Measurements from ENCODE around the gene TDRD7. TPM values are rescaled to one million over a fixed set of nuclear protein-coding genes. Genes with fewer than 3 reads are reported as not detected.
A peak's percentile ranks its signal among the peaks of the same experiment; 100 is the strongest.

Gene TDRD7
- total and polyA plus RNA-seq, 2 of the 13 experiments (the other 11 are each of a cell fraction or from before 2014, with no cell fraction given), result 9.8 to 15.5 TPM

- TF ChIP-seq, protein P1, sequence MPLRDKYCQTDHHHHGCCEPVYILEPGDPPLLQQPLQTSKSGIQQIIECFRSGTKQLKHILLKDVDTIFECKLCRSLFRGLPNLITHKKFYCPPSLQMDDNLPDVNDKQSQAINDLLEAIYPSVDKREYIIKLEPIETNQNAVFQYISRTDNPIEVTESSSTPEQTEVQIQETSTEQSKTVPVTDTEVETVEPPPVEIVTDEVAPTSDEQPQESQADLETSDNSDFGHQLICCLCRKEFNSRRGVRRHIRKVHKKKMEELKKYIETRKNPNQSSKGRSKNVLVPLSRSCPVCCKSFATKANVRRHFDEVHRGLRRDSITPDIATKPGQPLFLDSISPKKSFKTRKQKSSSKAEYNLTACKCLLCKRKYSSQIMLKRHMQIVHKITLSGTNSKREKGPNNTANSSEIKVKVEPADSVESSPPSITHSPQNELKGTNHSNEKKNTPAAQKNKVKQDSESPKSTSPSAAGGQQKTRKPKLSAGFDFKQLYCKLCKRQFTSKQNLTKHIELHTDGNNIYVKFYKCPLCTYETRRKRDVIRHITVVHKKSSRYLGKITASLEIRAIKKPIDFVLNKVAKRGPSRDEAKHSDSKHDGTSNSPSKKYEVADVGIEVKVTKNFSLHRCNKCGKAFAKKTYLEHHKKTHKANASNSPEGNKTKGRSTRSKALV (CRISPR knock-in tag; IDR thresholded peaks at IDR 0.05), result peak; percentile 94
- TF ChIP-seq, protein P2, sequence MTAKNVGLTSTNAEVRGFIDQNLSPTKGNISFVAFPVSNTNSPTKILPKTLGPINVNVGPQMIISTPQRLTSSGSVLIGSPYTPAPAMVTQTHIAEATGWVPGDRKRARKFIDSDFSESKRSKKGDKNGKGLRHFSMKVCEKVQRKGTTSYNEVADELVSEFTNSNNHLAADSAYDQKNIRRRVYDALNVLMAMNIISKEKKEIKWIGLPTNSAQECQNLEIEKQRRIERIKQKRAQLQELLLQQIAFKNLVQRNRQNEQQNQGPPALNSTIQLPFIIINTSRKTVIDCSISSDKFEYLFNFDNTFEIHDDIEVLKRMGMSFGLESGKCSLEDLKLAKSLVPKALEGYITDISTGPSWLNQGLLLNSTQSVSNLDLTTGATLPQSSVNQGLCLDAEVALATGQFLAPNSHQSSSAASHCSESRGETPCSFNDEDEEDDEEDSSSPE (CRISPR knock-in tag; IDR thresholded peaks at IDR 0.05), result no peak
- TF ChIP-seq ZKSCAN8 (CRISPR knock-in tag; IDR thresholded peaks at IDR 0.05; ENCODE audit: borderline replicate concordance) (no peak), AGO2 (optimal IDR thresholded peaks at IDR 0.05; ENCODE audit: low read depth, low read length) (no peak), ZNF33A (CRISPR knock-in tag; IDR thresholded peaks at IDR 0.05; ENCODE audit: borderline replicate concordance) (no peak), SRY (CRISPR knock-in tag; IDR thresholded peaks at IDR 0.05) (no peak), FOXC1 (CRISPR knock-in tag; IDR thresholded peaks at IDR 0.05; ENCODE audit: borderline replicate concordance) (0 out of 2 replicates have a peak, but pooled peaks have one; percentile 48), ZFX (CRISPR knock-in tag; IDR thresholded peaks at IDR 0.05; ENCODE audit: low read depth) (0 out of 2 replicates have a peak, but pooled peaks have one; percentile 12), ZNF350 (CRISPR knock-in tag; IDR thresholded peaks at IDR 0.05; ENCODE audit: borderline replicate concordance, low read depth) (no peak), FOXM1 (CRISPR knock-in tag; IDR thresholded peaks at IDR 0.05) (no peak), SRSF1 (optimal IDR thresholded peaks at IDR 0.05; ENCODE audit: low read depth, low read length) (no peak), ZFP91 (CRISPR knock-in tag; IDR thresholded peaks at IDR 0.05; ENCODE audit: borderline replicate concordance) (peak; percentile 42; the same call in 1 of the 2 replicates), CHCHD3 (CRISPR knock-in tag; IDR thresholded peaks at IDR 0.05) (no peak), MIER2 (CRISPR knock-in tag; IDR thresholded peaks at IDR 0.05) (no peak), DMAP1 (CRISPR knock-in tag; IDR thresholded peaks at IDR 0.05) (no peak), SSRP1 (CRISPR knock-in tag; IDR thresholded peaks at IDR 0.05) (no peak), ZFP90 (CRISPR knock-in tag; IDR thresholded peaks at IDR 0.05; ENCODE audit: borderline replicate concordance) (no peak)
- TF ChIP-seq, protein P3, sequence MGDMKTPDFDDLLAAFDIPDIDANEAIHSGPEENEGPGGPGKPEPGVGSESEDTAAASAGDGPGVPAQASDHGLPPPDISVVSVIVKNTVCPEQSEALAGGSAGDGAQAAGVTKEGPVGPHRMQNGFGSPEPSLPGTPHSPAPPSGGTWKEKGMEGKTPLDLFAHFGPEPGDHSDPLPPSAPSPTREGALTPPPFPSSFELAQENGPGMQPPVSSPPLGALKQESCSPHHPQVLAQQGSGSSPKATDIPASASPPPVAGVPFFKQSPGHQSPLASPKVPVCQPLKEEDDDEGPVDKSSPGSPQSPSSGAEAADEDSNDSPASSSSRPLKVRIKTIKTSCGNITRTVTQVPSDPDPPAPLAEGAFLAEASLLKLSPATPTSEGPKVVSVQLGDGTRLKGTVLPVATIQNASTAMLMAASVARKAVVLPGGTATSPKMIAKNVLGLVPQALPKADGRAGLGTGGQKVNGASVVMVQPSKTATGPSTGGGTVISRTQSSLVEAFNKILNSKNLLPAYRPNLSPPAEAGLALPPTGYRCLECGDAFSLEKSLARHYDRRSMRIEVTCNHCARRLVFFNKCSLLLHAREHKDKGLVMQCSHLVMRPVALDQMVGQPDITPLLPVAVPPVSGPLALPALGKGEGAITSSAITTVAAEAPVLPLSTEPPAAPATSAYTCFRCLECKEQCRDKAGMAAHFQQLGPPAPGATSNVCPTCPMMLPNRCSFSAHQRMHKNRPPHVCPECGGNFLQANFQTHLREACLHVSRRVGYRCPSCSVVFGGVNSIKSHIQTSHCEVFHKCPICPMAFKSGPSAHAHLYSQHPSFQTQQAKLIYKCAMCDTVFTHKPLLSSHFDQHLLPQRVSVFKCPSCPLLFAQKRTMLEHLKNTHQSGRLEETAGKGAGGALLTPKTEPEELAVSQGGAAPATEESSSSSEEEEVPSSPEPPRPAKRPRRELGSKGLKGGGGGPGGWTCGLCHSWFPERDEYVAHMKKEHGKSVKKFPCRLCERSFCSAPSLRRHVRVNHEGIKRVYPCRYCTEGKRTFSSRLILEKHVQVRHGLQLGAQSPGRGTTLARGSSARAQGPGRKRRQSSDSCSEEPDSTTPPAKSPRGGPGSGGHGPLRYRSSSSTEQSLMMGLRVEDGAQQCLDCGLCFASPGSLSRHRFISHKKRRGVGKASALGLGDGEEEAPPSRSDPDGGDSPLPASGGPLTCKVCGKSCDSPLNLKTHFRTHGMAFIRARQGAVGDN (CRISPR knock-in tag; IDR thresholded peaks at IDR 0.05), result peak; percentile 40; the same call in 1 of the 2 replicates
- TF ChIP-seq, protein P4, sequence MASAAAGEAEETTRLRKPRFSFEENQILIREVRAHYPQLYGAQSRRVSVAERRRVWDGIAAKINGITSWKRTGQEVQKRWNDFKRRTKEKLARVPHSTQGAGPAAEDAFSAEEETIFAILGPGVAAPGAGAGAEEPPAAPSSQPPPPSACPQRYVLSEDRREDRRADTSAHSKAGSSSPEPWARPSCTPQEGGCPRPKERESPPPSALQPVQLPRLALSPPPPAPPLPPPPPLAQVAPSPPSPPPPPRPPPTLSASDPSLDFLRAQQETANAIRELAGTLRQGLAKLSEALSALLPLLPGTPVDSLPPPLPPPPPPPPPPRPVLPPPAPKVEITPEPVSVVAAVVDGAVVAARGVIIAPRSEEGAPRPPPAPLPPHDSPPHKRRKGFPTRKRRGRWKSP (CRISPR knock-in tag; IDR thresholded peaks at IDR 0.05), result 0 out of 2 replicates have a peak, but pooled peaks have one; percentile 12
Measured at GRCh38 chr9:97502222-97502983, 90.5 kb downstream of the TDRD7 start (continued).

All from HepG2 (cell line).